ENCODE results near the gene PPP1R15A.

GRCh38 chr19:48845384-48845783, 26.8 kb upstream of the PPP1R15A start:
- TF ChIP-seq CTCF (IDR thresholded peaks at IDR 0.05): no peak
- TF ChIP-seq POLR2A (IDR thresholded peaks at IDR 0.05; ENCODE audit: low read depth): no peak
- no peak for TF ChIP-seq POLR2AphosphoS5 (IDR thresholded peaks at IDR 0.05)
- TF ChIP-seq EP300 (IDR thresholded peaks at IDR 0.05): no peak

Measured in esophagus muscularis mucosa (tissue), 4 donors.